Caco-2 (cell line): Measurements from ENCODE around the gene CORO2B. TPM values are rescaled to one million over a fixed set of nuclear protein-coding genes. Genes with fewer than 3 reads are reported as not detected.

Experiments
- BruUV-seq: library from RNA; stranded (reverse); fragments of 400-500 nt; replicated peaks from 2 replicates; lab custom pipeline; 2021; lab: Mats Ljungman, UMichigan
- CTCF ChIA-PET: fragments of 300-600 bp; sonication (Branson Sonifier 250); formaldehyde crosslinking; loops from one replicate; lab custom pipeline; 2022; ENCODE audit warnings: antibody characterized with exemption; lab: Charles Lee
- POLR2A ChIA-PET: fragments of 300-600 bp; sonication (Branson Sonifier 250); formaldehyde crosslinking; loops from one replicate; lab custom pipeline; 2022; ENCODE audit warnings: antibody characterized with exemption; lab: Charles Lee
- DNase-seq, 2 experiments: peaks; one replicate each; pipeline versions ENCODE4 v3.0.0 to v3.0.0-alpha.2; 2020 to 2022
- H3K27me3 ChIP-seq: replicated peaks from 2 replicates; pipeline ENCODE4 v1.6.0; 2011; ENCODE audit warnings: low read length; ENCODE audit not compliant: control insufficient read depth, insufficient read depth
- H3K36me3 ChIP-seq: 2 replicates; pipeline ENCODE4 v1.5.1; 2011; ENCODE audit warnings: low read length; ENCODE audit not compliant: control insufficient read depth, insufficient read depth
- H3K4me1 ChIP-seq: fragments of 250-450 bp; sonication (Bioruptor Pico); 2 replicates; pipeline ENCODE4 v1.5.1; 2020; ENCODE audit warnings: mild to moderate bottlenecking
- H3K4me3 ChIP-seq: 2 replicates; pipeline ENCODE4 v1.5.1; 2011; ENCODE audit warnings: low read depth, mild to moderate bottlenecking, control low read depth, low read length
- H3K9me3 ChIP-seq: fragments of 250-450 bp; sonication (Bioruptor Pico); 2 replicates; pipeline ENCODE4 v1.5.1; 2020; ENCODE audit warnings: mild to moderate bottlenecking, moderate library complexity
- H3K27ac Mint-ChIP-seq: one replicate; pipeline ENCODE4 v1.8.0; 2022; ENCODE audit warnings: mixed read lengths; ENCODE audit not compliant: unreplicated experiment
- H3K27me3 Mint-ChIP-seq: one replicate; pipeline ENCODE4 v1.8.0; 2022; ENCODE audit warnings: mixed read lengths; ENCODE audit not compliant: insufficient read depth, unreplicated experiment
- H3K36me3 Mint-ChIP-seq: one replicate; pipeline ENCODE4 v1.8.0; 2022; ENCODE audit warnings: mild to moderate bottlenecking, mixed read lengths; ENCODE audit not compliant: insufficient read depth, unreplicated experiment
- H3K4me1 Mint-ChIP-seq: one replicate; pipeline ENCODE4 v1.8.0; 2022; ENCODE audit warnings: low read depth, mixed read lengths; ENCODE audit not compliant: unreplicated experiment
- H3K4me3 Mint-ChIP-seq: one replicate; pipeline ENCODE4 v1.8.0; 2022; ENCODE audit warnings: mild to moderate bottlenecking, moderate library complexity, mixed read lengths; ENCODE audit not compliant: unreplicated experiment
- H3K9me3 Mint-ChIP-seq: one replicate; pipeline ENCODE4 v1.8.0; 2022; ENCODE audit warnings: mixed read lengths; ENCODE audit not compliant: unreplicated experiment
- CTCF ChIP-seq, 2 experiments: fragments of 200-600 bp in 1 of 2; IDR thresholded peaks; 1 replicate in 1 of 2; 2 replicates in 1 of 2; pipeline versions ENCODE4 v1.5.1 to v1.8.0; 2011 to 2022; ENCODE audit warnings: antibody characterized with exemption in 1 of 2, control low read depth in 1 of 2, inconsistent platforms in 1 of 2, low read depth in 1 of 2, low read length in 1 of 2, mild to moderate bottlenecking in 1 of 2, moderate library complexity in 1 of 2; ENCODE audit not compliant: insufficient read depth in 1 of 2, severe bottlenecking in 1 of 2, unreplicated experiment in 1 of 2
- intact Hi-C: fragments of 100-400 bp; cut with micrococcal nuclease; formaldehyde crosslinking; loops from one replicate; pipeline ENCODE4 v1.10.0; 2022; ENCODE audit not compliant: unreplicated experiment
- total RNA-seq: library from RNA; stranded (reverse); gene quantifications from 2 replicates; pipeline ENCODE4 v1.2.3, GENCODE V29; 2022

Gene CORO2B
- total RNA-seq, 1 experiment from 2014 or later = 0.25 TPM

DNA sequence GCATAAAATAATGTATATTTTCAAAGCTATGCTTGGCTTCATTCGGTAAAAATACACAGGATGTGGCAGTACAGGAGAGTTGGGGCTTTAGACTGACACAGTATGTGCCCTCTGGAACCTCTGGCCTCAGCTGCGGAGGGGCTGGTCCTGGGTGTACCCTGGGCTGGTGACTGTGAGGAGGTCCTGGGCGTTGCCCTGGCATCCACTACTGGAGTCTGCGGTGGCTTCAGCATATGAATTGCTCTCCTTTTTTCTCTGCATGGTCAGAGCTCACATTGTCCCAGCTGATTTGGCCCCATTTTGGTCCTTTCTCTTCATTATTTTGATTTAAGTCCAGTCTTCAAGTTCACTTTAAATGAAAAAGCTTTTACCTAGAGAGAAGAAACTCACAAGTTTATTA lies 40.5 kb upstream of the CORO2B start:
- H3K4me3 Mint-ChIP-seq = no peak overlapping the region
- peaks cover 3% of the 10 kb centered on the region for H3K27me3 Mint-ChIP-seq
- H3K9me3 Mint-ChIP-seq = no peaks in the 10 kb centered on the region
- POLR2A ChIA-PET = no interaction called here
- H3K4me1 Mint-ChIP-seq = peaks cover 2% of the 10 kb centered on the region
- H3K9me3 ChIP-seq = no peaks in the 10 kb centered on the region
- H3K4me1 ChIP-seq = no peaks in the 10 kb centered on the region
- no peaks in the 10 kb centered on the region for H3K27me3 ChIP-seq
- no peaks in the 10 kb centered on the region for H3K36me3 ChIP-seq
- H3K27ac Mint-ChIP-seq = no peak overlapping the region
- no peak for DNase-seq
- H3K36me3 Mint-ChIP-seq = peaks cover 4% of the 10 kb centered on the region
- no peak overlapping the region for H3K4me3 ChIP-seq
- CTCF ChIA-PET = interaction anchor here (1.1 to 1.6 kb wide), 6 partner anchors 16 to 285 kb away, joined by 3 to 23 read pairs (median 4); no protein-coding TSS in a partner anchor
- intact Hi-C loops = loop anchor here (2.0 kb wide), 1 partner anchor 286 kb away; no protein-coding TSS in a partner anchor
- no TSS peak for BruUV-seq
- no peak for TF ChIP-seq CTCF (IDR thresholded peaks at IDR 0.05; ENCODE audit: insufficient read depth in 1 of 2, low read depth in 1 of 2, low read length in 1 of 2, severe bottlenecking in 1 of 2, unreplicated experiment in 1 of 2)

DNA sequence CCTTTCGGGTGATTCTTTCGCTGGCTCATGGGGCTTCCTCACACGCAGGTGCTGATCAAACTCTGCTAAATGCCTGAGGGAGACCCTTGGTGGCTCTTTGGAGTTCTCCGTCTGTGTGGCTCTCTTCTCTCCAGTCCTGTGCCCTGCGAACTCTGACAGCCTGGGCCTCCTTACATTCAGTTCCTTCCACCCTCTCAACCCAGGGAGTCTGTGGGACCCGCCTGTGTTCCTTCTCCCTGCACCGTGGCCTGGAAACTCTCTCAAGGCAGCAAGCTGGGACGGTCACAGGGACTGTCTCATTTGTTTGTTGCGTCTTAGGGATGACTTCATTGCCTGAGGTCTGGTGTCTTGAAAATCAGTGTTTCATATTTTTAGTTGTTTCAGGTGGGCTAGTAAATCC lies 37.0 kb upstream of the CORO2B start:
- Histone ChIP-seq H3K36me3 (no peaks in the 10 kb centered on the region), H3K9me3 (no peaks in the 10 kb centered on the region), H3K4me1 (no peaks in the 10 kb centered on the region), H3K27me3 (no peaks in the 10 kb centered on the region), H3K4me3 (no peak overlapping the region)
- intact Hi-C loops = no loop called here
- H3K36me3 Mint-ChIP-seq = no peaks in the 10 kb centered on the region
- POLR2A ChIA-PET = no interaction called here
- DNase-seq = no peak
- BruUV-seq = no TSS peak
- CTCF ChIA-PET = interaction anchor here (0.7 to 0.9 kb wide), 2 partner anchors 235 to 289 kb away, joined by 3 read pairs; no protein-coding TSS in a partner anchor
- peaks cover 9% of the 10 kb centered on the region for H3K4me1 Mint-ChIP-seq
- no peak overlapping the region for H3K27ac Mint-ChIP-seq
- H3K4me3 Mint-ChIP-seq = no peak overlapping the region
- H3K27me3 Mint-ChIP-seq = peaks cover 6% of the 10 kb centered on the region
- no peaks in the 10 kb centered on the region for H3K9me3 Mint-ChIP-seq
- no peak for TF ChIP-seq CTCF (IDR thresholded peaks at IDR 0.05; ENCODE audit: insufficient read depth in 1 of 2, low read depth in 1 of 2, low read length in 1 of 2, severe bottlenecking in 1 of 2, unreplicated experiment in 1 of 2)

- ChIA-PET CTCF (interaction anchor here (0.7 kb wide), 1 partner anchor 236 kb away, joined by 3 read pairs; no protein-coding TSS in a partner anchor), POLR2A (no interaction called here)
- no peak for DNase-seq
- H3K4me1 Mint-ChIP-seq = peaks cover 9% of the 10 kb centered on the region
- H3K36me3 Mint-ChIP-seq = no peaks in the 10 kb centered on the region
- no peaks in the 10 kb centered on the region for H3K36me3 ChIP-seq
- no peak for TF ChIP-seq CTCF (IDR thresholded peaks at IDR 0.05; ENCODE audit: insufficient read depth in 1 of 2, low read depth in 1 of 2, low read length in 1 of 2, severe bottlenecking in 1 of 2, unreplicated experiment in 1 of 2)
- no peaks in the 10 kb centered on the region for H3K9me3 ChIP-seq
- H3K27ac Mint-ChIP-seq = no peak overlapping the region
- no peak overlapping the region for H3K4me3 ChIP-seq
- no peaks in the 10 kb centered on the region for H3K4me1 ChIP-seq
- intact Hi-C loops = no loop called here
- peaks cover 6% of the 10 kb centered on the region for H3K27me3 Mint-ChIP-seq
- BruUV-seq = no TSS peak
- no peaks in the 10 kb centered on the region for H3K9me3 Mint-ChIP-seq
- no peak overlapping the region for H3K4me3 Mint-ChIP-seq
- no peaks in the 10 kb centered on the region for H3K27me3 ChIP-seq
Observed at GRCh38 chr15:68542348-68542747, 36.4 kb upstream of the CORO2B start.
